KG1 (cell line): ENCODE measurements around the gene LRRC59.
"Not testable (repeated sequence)": the region's sequence is repeated elsewhere in the genome, so short reads cannot be mapped to it uniquely, and the experiment has no call there.

Source experiments
- DNase-seq: peaks from one replicate; lab custom pipeline; 2025; lab: John Stamatoyannopoulos, UW

LRRC59 gene

DNA sequence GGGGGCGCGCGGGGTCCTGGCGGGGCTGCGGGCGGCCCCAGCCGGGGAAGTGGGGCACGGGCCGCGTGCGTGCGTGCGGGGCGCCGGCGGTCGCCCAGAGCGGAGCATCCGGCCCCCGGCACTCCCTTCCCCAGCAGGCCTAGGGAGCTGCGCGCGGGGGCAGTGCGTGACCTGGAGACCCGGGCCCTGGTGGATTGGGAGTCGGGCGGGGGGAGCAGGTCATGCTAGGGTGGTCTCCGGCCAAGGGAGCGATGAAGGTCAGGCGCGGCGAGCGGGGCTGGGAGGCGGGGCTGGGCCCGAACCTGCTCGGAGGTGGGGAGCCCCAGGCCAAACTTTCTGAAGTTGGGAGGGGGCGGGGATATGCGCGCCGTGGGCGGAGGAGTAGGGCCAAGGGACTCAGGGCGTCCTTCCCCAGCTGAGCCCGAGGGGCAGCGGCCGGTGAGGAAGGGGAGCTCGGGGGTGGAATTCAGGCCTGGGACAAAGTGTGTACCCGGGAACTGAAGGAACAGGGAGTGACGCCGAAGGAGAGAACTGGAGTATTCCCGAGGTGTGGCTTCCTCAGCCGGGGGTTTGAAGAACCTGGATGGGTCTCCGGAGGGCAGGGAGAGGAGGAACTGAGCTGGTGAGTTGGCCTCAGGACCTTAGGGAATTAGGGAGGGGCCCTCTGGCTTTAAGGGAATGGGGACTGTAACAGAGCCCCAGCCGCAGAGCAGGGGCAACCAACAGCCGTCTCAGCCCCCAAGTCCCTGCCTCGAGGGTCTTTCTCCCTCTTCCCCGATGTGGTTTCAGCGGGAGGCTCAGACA is 50.8 kb downstream of the LRRC59 start:
- DNase-seq = no peak

GRCh38 chr17:50345432-50346312 is 51.7 kb downstream of the LRRC59 start, which contains the start of gene XYLT2:
TSS of gene XYLT2 (plus strand) at chr17:50346126. CDS start at chr17:50346141, 15 bp downstream.
- peak; percentile 78 for DNase-seq

DNA sequence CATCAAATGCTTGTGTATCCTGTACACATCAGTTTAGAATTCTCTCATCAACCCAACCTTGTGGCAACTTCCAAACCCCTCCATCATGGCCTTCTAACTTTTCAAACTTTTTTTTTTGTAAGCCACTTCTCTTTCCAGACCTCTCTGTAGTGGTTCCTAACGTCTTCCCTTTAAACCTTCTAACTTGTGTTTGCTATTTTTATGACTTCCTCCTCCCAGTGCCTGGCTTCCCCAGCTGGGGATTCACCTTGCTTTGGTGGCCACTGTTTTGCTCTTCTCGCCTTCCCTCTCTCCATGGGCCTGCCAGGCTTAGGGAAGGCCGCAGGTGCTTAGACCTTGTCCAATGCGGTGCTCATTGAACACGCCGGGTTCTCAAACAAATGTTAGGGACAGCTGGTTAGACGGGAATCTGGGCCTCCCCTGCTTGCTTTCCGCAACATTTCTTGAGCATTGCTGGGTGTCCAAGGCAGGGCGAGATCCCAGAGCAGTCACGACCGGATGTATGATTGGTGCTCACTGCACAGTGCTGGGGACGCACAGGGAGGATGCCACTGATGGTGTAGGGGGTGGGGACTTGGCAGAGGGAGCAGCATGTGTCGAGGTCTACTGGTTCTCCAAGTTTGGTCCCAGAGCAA is 52.5 kb downstream of the LRRC59 start:
- no peak for DNase-seq

DNA sequence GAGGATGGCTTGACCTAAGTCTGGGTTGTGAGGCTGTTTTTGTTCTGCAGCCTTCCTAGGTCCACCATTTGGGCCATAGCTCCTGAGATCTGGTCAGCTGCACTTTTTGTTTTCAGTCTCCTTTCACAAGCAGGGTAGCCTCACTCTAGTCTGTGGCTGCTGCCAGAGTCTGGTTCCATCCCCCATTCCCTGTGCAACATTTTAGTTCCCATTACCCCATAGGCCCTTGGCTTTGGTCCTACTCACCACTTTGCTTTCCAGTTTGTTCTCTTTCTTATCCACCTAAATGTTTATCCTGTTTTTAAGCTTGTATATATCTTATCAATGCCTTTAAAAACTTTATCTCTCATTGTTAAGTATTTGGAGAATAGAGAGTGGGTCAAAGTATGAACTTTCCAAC is 57.9 kb downstream of the LRRC59 start:
- DNase-seq = no peak

- DNase-seq = no peak
Measured at GRCh38 chr17:50338645-50339044, 58.7 kb downstream of the LRRC59 start.

DNA sequence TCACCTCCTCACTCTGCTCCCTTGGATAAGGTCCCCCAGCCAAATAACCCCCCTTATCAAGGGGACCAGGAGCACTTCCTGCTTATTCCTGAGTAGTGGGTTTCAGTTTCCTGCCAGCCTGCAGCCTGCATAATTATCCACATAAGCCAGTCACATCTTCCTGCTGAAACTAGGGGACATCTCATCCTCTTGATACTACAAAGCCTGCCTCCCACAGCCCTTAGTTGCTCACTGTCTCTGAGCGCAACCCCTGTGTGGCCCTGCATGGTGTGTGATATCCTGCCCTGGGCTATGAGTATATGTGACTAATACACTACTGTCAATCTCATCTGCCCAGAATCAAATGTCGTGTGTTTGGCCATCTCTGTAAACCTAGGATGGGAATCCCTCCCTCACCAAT is 59.4 kb downstream of the LRRC59 start:
- DNase-seq = no peak

DNA sequence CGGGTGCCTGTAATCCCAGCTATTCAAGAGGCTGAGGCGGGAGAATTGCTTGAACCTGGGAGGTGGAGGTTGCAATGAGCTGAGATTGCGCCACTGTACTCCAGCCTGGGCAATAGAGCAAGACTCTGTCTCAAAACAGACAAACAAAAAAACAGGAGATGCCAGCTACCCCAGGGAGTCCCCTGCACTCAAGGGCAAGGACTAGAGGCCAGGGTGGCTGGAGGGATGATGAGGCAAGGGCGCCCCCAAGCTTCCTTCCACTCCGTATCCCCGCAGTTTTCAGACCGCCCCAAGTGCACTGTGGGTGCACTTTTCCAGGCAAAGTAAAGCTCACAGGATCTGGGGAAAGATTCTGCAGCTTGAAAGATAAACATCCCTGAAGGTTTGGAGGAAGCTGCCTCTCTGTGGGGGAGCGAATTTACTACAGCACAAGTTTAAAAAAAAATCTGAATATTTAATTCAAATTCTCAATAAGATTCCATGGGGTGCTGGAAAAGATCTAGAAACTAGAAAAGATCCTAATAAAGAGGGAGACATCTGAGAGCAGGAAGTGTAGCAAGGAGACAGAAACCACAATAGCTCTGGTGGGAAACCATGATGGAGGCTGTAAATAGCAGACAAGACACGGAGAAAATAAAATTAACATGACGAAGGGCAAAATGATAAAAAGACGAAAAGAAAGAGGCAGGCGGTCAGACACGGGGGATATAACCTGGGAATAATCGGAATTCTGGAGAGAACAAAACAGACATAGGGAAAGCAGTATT is 63.8 kb downstream of the LRRC59 start:
- DNase-seq = not testable (repeated sequence)

DNA sequence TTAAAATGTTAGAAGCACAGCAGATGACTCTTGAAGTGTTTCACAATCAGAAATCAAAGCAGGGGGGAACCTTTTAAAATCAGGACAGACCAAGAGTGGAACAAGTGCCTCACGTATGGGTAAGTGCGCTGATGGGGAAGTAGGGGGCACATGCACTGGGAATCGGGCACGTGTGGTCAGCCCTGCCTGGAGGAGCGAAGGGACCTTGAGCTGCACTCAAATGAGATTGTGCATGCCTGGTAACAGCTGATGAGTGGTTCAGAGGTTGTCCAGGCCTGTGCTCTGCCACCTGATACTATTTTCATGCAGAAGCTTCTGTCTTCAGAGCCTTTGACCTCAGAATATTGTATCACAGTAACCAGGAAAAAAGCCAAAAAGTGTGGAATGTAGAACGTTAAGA is 65.1 kb downstream of the LRRC59 start:
- no peak for DNase-seq
